Kidney glomerular epithelial cell (primary cell): Measurements from ENCODE around the gene SH3GLB1.
"Not testable (repeated sequence)": the region's sequence is repeated elsewhere in the genome, so short reads cannot be mapped to it uniquely, and the experiment has no call there.

Source experiments
- DNase-seq: peaks from one replicate; lab custom pipeline; 2025; lab: John Stamatoyannopoulos, UW

Gene SH3GLB1

GRCh38 chr1:86704458-86704971 is at the start of gene SH3GLB1:
Gene SH3GLB1 (plus strand): TSS chr1:86704576. CDS start chr1:86704900, 324 bp downstream.
- peak; percentile 90 for DNase-seq

GRCh38 chr1:86658381-86658780 is 46.0 kb upstream of the SH3GLB1 start:
- not testable (repeated sequence) for DNase-seq

GRCh38 chr1:86666368-86666767 is 38.0 kb upstream of the SH3GLB1 start:
- no peak for DNase-seq

GRCh38 chr1:86687595-86687994 is 16.8 kb upstream of the SH3GLB1 start:
- DNase-seq = peak; percentile 34

GRCh38 chr1:86692641-86693040 is 11.7 kb upstream of the SH3GLB1 start:
- no peak for DNase-seq

- DNase-seq = no peak
Measured at GRCh38 chr1:86695400-86695799, 9.0 kb upstream of the SH3GLB1 start.

GRCh38 chr1:86696522-86696921 is 7.9 kb upstream of the SH3GLB1 start:
- DNase-seq = peak; percentile 0

- no peak for DNase-seq
Measured at GRCh38 chr1:86699186-86699585, 5.2 kb upstream of the SH3GLB1 start.

- no peak for DNase-seq
Measured at GRCh38 chr1:86701731-86702130, 2.6 kb upstream of the SH3GLB1 start.

- DNase-seq = not testable (repeated sequence)
Measured at GRCh38 chr1:86702954-86703494, 1.4 kb upstream of the SH3GLB1 start.

- DNase-seq = peak; percentile 75
Measured at GRCh38 chr1:86703696-86704457, 499 bp upstream of the SH3GLB1 start.

- peak; percentile 44 for DNase-seq
Measured at GRCh38 chr1:86704972-86705664, 742 bp downstream of the SH3GLB1 start.

GRCh38 chr1:86705665-86705985 is 1.2 kb downstream of the SH3GLB1 start:
- DNase-seq = no peak

GRCh38 chr1:86706018-86706635 is 1.8 kb downstream of the SH3GLB1 start:
- peak; percentile 7 for DNase-seq

GRCh38 chr1:86708920-86709319 is 4.5 kb downstream of the SH3GLB1 start:
- peak; percentile 8 for DNase-seq

- DNase-seq = no peak
Measured at GRCh38 chr1:86712088-86712860, 7.9 kb downstream of the SH3GLB1 start.

GRCh38 chr1:86713477-86713876 is 9.1 kb downstream of the SH3GLB1 start:
- no peak for DNase-seq

GRCh38 chr1:86714159-86714558 is 9.8 kb downstream of the SH3GLB1 start:
- DNase-seq = no peak

GRCh38 chr1:86714561-86715244 is 10.3 kb downstream of the SH3GLB1 start:
- DNase-seq = no peak

GRCh38 chr1:86718786-86719185 is 14.4 kb downstream of the SH3GLB1 start:
- no peak for DNase-seq

GRCh38 chr1:86731416-86731815 is 27.0 kb downstream of the SH3GLB1 start:
- DNase-seq = no peak
